ENCODE data around the gene PHF2.

The PHF2 gene

GRCh38 chr9:93567271-93567959 is 9.0 kb upstream of the PHF2 start:
- no peak for TF ChIP-seq CTCF (IDR thresholded peaks at IDR 0.05; ENCODE audit: low read depth, low read length)
- peak overlapping the region; percentile 67 for H3K4me3 ChIP-seq (ENCODE audit: low read depth, low read length)

- TF ChIP-seq CTCF (IDR thresholded peaks at IDR 0.05; ENCODE audit: low read depth, low read length) = no peak
- H3K4me3 ChIP-seq (ENCODE audit: low read depth, low read length) = no peak overlapping the region
Observed at GRCh38 chr9:93568169-93568568, 8.2 kb upstream of the PHF2 start.

GRCh38 chr9:93569621-93570174 is 6.7 kb upstream of the PHF2 start:
- TF ChIP-seq CTCF (IDR thresholded peaks at IDR 0.05; ENCODE audit: low read depth, low read length) = no peak

GRCh38 chr9:93572221-93572620 is 4.2 kb upstream of the PHF2 start:
- no peak overlapping the region for H3K4me3 ChIP-seq (ENCODE audit: low read depth, low read length)
- TF ChIP-seq CTCF (IDR thresholded peaks at IDR 0.05; ENCODE audit: low read depth, low read length) = no peak

More at GRCh38 chr9:93569621-93570174, 6.7 kb upstream of the PHF2 start:
- H3K4me3 ChIP-seq (ENCODE audit: low read depth, low read length) = no peak overlapping the region

GRCh38 chr9:93572636-93573515 is 3.5 kb upstream of the PHF2 start:
- TF ChIP-seq CTCF (IDR thresholded peaks at IDR 0.05; ENCODE audit: low read depth, low read length) = no peak
- H3K4me3 ChIP-seq (ENCODE audit: low read depth, low read length) = no peak overlapping the region

GRCh38 chr9:93573516-93573828 is 2.9 kb upstream of the PHF2 start:
- no peak overlapping the region for H3K4me3 ChIP-seq (ENCODE audit: low read depth, low read length)
- TF ChIP-seq CTCF (IDR thresholded peaks at IDR 0.05; ENCODE audit: low read depth, low read length) = no peak
